ENCODE data around the gene EPS8L2. TPM values are rescaled to one million over a fixed set of nuclear protein-coding genes. Genes with fewer than 3 reads are reported as not detected.

EPS8L2 gene
- total and polyA plus RNA-seq, 11 donors, result 0.72 to 15.5 (median 1.5) TPM

DNA sequence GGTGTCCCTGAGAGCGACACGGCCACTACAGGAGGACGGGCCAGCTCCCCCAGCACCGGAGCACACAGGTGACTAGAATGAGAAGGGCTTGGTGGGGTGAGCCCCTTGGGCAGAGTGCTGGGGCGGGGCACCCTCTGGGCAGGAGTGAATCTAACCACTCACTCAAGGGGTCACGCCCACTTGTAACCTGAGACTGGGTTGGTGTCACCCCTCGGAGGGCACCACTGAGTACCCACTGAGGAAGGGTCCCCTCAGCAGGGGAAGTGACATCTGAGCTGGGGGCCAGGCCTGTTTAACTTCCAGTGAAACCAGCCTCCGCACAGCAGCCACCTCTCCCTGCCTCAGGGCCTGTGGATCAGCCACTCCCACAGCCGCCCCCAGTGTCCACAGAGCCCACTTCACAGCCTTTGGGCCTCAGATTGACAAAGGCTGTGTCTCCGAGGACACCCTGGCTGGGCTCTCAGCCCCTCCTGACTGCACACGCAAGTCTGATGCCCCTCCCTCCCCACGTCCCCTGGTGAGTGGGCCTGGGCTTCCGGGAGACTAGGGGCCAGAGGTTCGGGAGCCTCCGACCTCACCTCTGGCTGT lies 65.7 kb downstream of the EPS8L2 start:
- intact Hi-C loops (cut with DNase I), result no loop called here
- no peaks in the 10 kb centered on the region for H3K27me3 ChIP-seq
- DNase-seq (peak in 1 of 5 donors; percentile 17), ATAC-seq (no peak)
- H3K27ac ChIP-seq, result no peak overlapping the region
- 80 to 89% (median 83%) methylated on average over 11 to 15 of the region's 15 CpGs for WGBS, 4 donors
- TF ChIP-seq, protein P1, sequence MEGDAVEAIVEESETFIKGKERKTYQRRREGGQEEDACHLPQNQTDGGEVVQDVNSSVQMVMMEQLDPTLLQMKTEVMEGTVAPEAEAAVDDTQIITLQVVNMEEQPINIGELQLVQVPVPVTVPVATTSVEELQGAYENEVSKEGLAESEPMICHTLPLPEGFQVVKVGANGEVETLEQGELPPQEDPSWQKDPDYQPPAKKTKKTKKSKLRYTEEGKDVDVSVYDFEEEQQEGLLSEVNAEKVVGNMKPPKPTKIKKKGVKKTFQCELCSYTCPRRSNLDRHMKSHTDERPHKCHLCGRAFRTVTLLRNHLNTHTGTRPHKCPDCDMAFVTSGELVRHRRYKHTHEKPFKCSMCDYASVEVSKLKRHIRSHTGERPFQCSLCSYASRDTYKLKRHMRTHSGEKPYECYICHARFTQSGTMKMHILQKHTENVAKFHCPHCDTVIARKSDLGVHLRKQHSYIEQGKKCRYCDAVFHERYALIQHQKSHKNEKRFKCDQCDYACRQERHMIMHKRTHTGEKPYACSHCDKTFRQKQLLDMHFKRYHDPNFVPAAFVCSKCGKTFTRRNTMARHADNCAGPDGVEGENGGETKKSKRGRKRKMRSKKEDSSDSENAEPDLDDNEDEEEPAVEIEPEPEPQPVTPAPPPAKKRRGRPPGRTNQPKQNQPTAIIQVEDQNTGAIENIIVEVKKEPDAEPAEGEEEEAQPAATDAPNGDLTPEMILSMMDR (IDR thresholded peaks at IDR 0.05), result no peak
- TF ChIP-seq POLR2A (IDR thresholded peaks at IDR 0.05), result no peak
- peaks cover 0 to 30% (median 18%) of the 10 kb centered on the region in 12 donors for H3K4me1 ChIP-seq
- H3K4me3 ChIP-seq, result no peak overlapping the region
- H3K36me3 ChIP-seq, result peaks cover 0 to 65% (median 48%) of the 10 kb centered on the region in 9 donors
- H3K9me3 ChIP-seq, result no peaks in the 10 kb centered on the region

DNA sequence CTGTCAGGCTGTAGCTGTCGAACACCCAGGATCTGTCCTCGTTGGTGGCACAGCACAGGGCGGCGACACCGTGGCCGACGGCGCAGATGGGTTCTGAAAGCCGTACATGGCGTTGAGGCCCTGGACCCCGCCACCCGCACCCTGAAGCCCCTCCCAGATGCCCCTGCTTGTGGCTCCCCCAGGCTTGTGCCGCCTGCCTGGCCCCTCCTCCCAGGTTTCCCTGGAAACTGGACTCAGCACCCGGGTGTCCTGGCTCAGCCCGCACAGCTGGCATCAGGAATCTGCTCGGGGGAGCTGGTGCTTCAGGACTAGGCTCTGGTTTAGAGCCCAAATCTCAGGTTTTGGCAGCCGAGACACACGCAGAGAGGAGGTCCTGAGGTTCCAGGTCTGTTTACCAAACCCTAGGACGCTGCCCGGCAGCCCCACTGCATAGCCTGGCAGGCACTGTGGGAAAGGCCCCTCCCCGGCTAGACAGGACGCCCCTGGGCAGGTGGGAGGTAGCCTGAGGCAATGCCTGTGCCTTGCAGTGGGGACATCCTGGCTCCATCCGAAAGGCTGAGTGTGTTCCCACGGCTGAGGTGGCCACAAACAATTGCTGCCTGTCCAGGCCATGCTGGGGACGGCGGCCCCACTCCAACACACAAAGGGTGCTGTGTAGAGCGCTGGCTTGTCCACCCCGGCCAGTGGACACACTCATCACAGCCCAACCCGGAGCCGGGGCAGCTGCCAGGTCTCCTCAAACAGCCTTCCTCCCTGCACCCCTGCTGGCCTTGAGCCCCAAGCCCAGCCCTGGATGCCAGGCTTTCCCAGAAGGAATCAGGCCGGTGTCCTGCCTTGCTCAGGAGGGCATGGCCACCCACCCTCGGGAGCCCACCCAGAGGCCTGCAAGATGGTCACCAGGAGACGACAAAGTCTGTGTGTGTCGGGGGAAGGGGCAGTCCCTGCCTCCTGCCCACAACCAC lies 66.7 kb downstream of the EPS8L2 start:
- TF ChIP-seq, protein P1 (IDR thresholded peaks at IDR 0.05), result no peak
- TF ChIP-seq POLR2A (IDR thresholded peaks at IDR 0.05), result no peak
- no peak overlapping the region for H3K27ac ChIP-seq

DNA sequence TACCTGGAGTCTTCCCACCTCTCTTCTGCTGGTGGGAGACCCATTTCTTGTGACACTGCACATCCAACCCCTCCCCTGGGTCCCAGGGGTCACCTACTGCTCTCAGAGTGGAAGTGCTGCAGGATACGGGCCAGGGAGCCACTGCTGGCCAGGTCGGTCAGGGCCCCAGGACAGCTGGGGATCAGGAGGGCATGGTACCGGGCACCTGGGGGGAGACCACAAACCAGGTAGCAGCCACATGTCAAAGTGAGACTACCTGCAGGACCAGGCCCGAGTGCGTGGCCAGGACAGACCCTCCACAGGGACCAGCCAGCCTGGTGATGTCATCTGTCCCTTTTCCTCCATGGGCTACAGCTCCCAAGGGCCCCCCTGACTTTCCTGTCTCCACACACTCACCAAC lies 67.4 kb downstream of the EPS8L2 start:
- ATAC-seq, result no peak
- Histone ChIP-seq H3K27me3 (no peaks in the 10 kb centered on the region), H3K4me1 (peaks cover 0 to 38% (median 25%) of the 10 kb centered on the region in 12 donors), H3K4me3 (no peak overlapping the region), H3K27ac (no peak overlapping the region), H3K9me3 (no peaks in the 10 kb centered on the region), H3K36me3 (peaks cover 0 to 58% (median 39%) of the 10 kb centered on the region in 9 donors)
- TF ChIP-seq, protein P1 (IDR thresholded peaks at IDR 0.05), result no peak
- TF ChIP-seq POLR2A (IDR thresholded peaks at IDR 0.05), result no peak
- intact Hi-C loops (cut with DNase I), result no loop called here
- 81 to 91% (median 86%) methylated on average over 3 to 5 of the region's 5 CpGs for WGBS, 4 donors
- DNase-seq, result peak in 1 of 5 donors; percentile 17

More for the DNA sequence above, 66.7 kb downstream of the EPS8L2 start:
- Histone ChIP-seq H3K9me3 (no peaks in the 10 kb centered on the region), H3K4me1 (peaks cover 0 to 32% (median 19%) of the 10 kb centered on the region in 12 donors), H3K36me3 (peaks cover 0 to 58% (median 39%) of the 10 kb centered on the region in 9 donors), H3K4me3 (no peak overlapping the region), H3K27me3 (no peaks in the 10 kb centered on the region)
- intact Hi-C loops (cut with DNase I), result no loop called here
- DNase-seq (no peak), ATAC-seq (no peak)
- WGBS, 4 donors, result 74 to 84% (median 84%) methylated on average over 19 to 34 of the region's 34 CpGs

DNA sequence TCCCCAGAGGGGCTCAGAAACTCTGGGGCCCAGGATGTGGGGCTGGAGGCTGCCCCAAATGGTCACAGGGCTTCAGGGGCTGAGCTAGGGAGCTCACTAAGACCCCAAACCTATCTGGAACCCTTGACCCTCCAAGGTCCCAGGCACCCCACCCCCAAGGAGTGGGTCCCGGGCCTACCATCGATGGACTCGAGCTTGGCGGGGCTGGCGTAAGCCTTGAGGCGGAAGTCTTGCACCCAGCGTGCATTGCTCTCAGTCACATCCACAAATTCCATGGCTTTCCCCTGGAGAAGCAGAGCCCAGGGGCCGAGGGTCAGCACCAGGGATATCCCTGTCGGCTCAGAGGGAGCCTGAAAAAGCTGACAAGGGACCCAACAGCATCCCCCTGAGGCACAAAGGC lies 67.8 kb downstream of the EPS8L2 start:
- peaks cover 0 to 42% (median 27%) of the 10 kb centered on the region in 12 donors for H3K4me1 ChIP-seq
- no peak overlapping the region for H3K27ac ChIP-seq
- H3K27me3 ChIP-seq, result no peaks in the 10 kb centered on the region
- intact Hi-C loops (cut with DNase I), result no loop called here
- H3K36me3 ChIP-seq, result peaks cover 0 to 56% (median 36%) of the 10 kb centered on the region in 9 donors
- TF ChIP-seq, protein P1 (IDR thresholded peaks at IDR 0.05), result no peak
- TF ChIP-seq POLR2A (IDR thresholded peaks at IDR 0.05), result no peak
- no peak for ATAC-seq
- no peak overlapping the region for H3K4me3 ChIP-seq
- 79 to 93% (median 88%) methylated on average over 2 to 9 of the region's 9 CpGs for WGBS, 4 donors
- DNase-seq, result no peak
- H3K9me3 ChIP-seq, result no peaks in the 10 kb centered on the region
